ENCODE data around the gene OPTN.
"Not testable (repeated sequence)": the region's sequence is repeated elsewhere in the genome, so short reads cannot be mapped to it uniquely, and the experiment has no call there.

Gene OPTN

GRCh38 chr10:13090289-13090688, 9.7 kb upstream of the OPTN start:
- no peak for DNase-seq (ENCODE audit: low read depth)

- no peak for DNase-seq (ENCODE audit: low read depth)
Observed at GRCh38 chr10:13091801-13092200, 8.2 kb upstream of the OPTN start.

- DNase-seq (ENCODE audit: low read depth) = no peak
Observed at GRCh38 chr10:13092291-13093102, 7.5 kb upstream of the OPTN start.

GRCh38 chr10:13094082-13094481, 5.9 kb upstream of the OPTN start:
- not testable (repeated sequence) for DNase-seq (ENCODE audit: low read depth)

DNA sequence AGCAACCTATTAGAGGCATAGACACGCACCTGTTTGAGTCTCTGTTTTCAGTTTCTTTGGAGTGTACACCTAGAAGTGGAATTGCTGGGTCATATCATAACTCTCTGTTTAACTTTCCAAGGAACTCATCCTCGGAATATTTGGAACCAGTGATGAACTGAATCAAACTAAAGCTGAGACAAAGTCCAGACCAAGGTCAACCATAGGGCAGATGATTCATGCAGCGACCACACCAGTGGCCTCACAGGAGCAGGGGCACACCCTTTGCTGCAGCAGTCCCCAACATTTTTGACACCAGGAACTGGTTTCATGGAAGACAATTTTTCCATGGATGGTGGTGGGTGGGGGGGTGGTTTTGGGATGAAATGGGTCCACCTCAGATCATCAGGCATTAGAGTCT, 4.9 kb upstream of the OPTN start:
- DNase-seq (ENCODE audit: low read depth) = no peak

GRCh38 chr10:13095929-13096328, 4.0 kb upstream of the OPTN start:
- DNase-seq (ENCODE audit: low read depth) = no peak

- DNase-seq (ENCODE audit: low read depth) = peak; percentile 73
Observed at GRCh38 chr10:13099144-13099665, 758 bp upstream of the OPTN start.

DNA sequence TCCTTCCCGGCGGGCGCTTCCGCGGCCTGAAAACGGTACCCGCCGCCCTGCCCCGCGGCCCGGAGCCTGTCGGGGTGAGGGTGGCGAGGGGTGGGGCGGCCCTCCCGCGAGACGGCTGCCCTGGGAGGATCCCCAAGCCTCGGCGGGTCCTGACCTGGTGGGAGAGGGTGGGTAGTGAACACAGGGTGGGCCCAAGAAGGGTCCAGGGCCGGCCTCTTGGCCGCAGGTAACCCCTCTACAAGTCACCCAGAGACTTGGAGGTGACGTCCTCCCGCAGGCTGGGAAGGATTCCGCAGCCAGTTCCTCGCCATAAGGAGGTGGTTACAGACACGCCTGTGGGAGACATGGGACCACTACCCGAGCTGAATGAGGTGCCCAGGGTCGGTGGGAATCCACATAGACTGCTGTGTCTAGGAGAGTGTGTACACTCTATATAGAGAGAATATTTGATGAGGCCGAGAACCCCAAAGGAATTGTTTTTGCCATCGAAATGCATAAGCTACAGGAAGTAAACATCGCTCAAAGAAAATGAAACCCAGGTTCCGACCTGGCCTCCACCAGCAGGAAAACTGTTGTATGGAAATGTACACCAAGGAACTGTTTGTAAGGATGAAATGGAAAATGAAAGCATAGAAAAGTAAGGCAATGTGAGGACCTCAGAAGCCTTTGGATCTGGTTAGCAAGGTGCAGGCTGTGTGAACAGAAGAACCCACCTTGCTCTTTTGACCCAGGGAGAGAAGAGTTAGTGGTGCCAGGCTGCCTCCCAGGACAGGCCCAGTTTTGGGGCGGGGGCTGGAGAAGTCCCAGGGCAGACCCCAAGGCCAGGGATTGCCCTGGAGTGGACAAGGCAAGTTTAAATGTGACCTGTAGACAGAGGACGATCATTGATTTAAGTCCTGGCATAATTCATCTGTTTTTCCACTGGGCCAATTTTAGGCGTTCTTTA, 659 bp downstream of the OPTN start:
- peak; percentile 49 for DNase-seq (ENCODE audit: low read depth)

DNA sequence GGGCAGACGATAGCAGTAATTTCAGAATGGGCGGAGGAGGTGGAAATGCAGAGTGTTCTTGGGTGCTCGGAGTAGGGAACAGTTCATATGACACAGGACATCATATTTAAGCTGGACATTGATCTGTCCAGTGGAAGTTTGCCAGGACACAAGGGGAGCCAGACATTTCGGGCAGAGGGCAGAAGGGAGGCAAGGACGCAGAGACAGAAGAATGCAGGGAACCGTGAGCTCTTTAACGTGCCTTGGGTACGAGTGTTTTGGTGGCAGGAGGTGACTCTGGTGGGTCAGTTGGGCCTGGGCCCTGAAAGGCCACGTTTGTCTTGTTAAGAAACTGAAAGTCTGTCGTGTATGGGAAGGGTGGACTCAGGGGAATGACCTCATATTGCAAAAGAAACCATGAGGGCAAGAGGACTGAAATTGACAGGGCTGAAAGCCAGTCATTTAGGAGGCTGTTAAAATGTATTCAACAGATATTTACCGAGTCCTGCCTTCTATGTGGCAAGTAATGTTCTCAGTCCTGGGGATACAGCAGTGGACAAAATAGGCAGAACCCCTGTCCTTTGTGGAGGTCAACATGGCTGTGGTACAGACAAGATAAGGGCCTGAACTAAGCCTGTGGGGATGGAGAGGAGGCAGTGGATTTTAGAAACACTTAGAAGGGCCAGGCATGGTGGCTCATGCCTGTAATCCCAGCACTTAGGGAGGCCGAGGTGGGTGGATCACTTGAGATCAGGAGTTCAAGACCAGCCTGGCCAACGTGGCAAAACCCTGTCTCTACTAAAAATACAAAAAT, 2.2 kb downstream of the OPTN start:
- DNase-seq (ENCODE audit: low read depth) = peak; percentile 68

- no peak for DNase-seq (ENCODE audit: low read depth)
Observed at GRCh38 chr10:13103554-13103953, 3.6 kb downstream of the OPTN start.

- no peak for DNase-seq (ENCODE audit: low read depth)
Observed at GRCh38 chr10:13104697-13105096, 4.7 kb downstream of the OPTN start.

DNA sequence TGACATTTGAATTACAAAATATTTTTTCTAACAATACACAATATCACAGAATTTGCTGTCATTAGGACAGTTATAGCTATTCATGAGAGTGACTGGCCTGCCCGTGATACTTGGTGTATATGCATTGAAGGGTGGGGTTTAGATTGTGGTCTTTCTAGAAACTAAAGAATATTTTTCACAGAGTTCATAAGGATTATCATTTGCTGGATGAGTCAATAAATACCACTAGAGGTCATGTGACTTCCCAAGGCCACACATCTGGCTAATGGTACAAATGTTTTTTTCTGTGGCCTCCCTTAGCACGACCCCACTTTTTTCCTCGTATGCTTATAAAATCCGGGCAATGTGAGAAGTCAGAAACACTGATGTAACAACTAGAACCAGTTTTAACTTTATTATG, 5.2 kb downstream of the OPTN start:
- peak; percentile 60 for DNase-seq (ENCODE audit: low read depth)

GRCh38 chr10:13106387-13107045, 6.6 kb downstream of the OPTN start:
- no peak for DNase-seq (ENCODE audit: low read depth)

DNA sequence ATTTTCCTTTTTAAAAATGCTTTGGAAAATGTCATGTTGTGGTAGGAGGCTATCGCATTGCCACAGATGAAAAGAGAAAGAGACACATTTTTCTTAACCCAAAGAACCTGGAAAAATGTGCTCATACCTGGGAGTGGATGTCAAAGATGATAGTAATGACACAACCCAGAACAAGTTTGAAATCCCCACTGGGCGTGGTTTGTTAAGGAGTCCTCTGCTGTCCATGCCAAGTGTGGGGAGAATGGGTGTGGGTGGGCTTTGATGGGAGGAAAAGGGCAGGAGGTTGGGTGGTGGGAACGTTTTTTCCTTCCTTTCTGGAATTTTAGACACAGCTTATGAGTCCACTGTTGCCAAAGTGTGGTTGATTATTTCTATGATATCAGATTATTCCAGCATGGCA, 10.9 kb downstream of the OPTN start:
- no peak for DNase-seq (ENCODE audit: low read depth)

- DNase-seq (ENCODE audit: low read depth) = no peak
Observed at GRCh38 chr10:13113544-13113943, 13.6 kb downstream of the OPTN start.

DNA sequence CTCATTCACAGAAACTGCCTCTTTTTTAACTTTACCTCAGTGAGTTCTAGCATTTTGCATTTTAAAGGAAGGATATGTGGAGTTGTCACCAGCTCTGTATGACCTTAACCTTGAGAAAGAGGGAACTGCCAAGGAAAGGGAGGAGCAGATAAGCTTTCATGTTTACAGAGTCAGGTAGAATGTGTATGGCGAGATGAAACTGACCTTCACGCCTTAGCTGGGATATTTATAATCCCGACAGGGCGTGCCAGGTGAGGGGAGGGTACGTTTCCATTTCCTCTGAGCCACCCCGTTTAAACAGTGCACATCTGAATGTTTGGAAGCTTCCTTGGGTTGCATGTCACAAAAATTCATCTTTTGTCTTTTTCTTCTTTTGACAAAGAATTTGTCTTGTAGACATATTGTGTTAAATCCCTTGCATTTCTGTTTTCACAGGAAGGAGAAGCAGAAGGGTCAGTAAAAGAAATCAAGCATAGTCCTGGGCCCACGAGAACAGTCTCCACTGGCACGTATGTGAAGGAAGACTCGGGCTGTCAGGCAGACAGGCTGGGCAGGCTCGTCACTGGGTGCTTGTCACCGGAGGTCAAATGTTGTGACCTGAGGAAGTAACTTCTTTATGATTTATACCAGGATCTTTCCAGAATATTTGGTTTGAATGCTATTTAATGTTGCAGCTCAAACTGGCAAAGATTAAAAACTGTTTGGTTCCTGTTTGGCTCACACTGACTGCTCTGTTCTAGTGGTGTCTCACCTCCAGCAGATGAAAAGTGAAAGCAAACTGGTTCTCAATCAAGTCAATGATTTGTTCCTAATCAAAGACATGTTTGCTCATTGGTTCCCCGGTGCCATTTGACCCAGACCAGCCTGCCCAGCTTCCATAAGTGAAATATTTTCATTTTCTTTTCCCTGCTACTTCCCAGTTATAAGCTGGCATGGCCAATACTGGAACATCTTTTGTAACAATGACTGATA, 16.2 kb downstream of the OPTN start:
- no peak for DNase-seq (ENCODE audit: low read depth)

DNA sequence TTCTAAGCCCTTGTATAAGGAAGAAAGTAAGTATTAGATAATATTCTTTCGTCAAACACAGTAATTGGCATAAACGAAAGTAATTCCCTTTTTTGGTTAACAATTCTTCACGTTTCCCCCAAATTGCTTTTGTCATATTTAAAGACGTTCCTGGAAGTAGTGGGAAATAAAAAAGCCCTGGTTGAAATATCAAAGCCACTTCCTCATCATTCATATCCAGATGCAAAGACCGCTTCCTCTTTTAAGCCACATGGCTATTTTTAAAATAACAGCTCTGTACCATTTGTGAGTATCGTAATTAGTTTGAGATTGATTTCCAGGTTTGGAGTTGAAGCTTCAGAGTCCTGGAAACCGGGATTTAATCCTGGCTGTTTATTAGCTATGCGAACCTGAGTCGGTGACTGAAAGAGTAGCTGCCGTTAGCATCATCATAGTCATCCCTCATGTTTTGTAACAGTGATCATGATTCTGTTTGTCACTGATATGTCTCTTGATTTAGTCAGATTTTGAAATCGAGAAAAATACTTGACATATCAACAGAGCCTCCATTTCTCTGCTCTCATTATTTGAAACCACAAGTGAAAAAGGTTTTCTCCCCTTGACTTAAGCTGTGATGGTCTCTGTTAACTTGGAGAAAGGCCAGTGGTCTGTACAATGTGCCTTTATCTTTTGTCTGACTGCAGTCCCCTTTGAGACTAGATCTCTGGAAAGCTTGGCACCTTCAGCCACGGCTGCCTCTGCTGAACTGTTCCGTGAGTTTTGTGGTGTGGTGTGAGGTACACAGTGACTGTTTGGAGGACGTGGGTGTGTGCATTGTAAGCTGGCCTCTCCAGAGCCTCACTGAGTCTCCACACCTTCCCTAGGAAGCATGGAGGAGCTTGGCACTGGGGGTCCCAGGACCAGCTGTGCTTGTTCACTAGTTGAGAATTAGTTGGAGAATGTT, 18.1 kb downstream of the OPTN start:
- DNase-seq (ENCODE audit: low read depth) = no peak

DNA sequence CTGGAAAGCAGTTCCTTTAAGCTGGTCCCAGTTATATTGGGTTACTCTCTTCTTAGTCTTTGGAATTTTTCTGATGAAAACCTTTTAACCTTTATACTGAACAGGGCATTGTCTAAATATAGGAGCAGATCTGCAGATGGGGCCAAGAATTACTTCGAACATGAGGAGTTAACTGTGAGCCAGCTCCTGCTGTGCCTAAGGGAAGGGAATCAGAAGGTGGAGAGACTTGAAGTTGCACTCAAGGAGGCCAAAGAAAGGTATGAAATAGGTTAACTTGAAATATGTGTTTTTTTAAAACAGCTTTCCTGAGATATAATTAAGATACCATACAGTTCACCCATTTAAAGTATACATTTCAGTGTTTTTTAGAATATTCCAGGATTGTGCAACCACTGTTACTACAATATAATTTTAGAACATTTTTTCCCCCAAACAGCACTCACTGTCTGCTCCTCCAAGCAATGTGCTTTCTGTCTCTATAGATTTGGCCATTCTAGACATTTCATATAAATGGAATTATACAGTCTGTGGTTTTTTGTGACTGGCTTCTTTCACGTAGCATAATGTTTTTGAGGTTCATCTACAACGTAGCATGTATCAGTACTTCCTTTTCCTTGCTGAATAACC, 18.9 kb downstream of the OPTN start:
- DNase-seq (ENCODE audit: low read depth) = no peak
